Activated CD8-positive, alpha-beta memory T cell treated with anti-CD3 and anti-CD28 coated beads, Interleukin-2, amount 50 U/mL, for 1 hour (primary cell): ENCODE data around the gene IPMK.
"Not testable (repeated sequence)": the region's sequence is repeated elsewhere in the genome, so short reads cannot be mapped to it uniquely, and the experiment has no call there.

ENCODE experiments used
- DNase-seq: peaks from one replicate; pipeline ENCODE4 v3.0.0-alpha.2; 2020; ENCODE audit errors: extremely low read depth

The IPMK gene

DNA sequence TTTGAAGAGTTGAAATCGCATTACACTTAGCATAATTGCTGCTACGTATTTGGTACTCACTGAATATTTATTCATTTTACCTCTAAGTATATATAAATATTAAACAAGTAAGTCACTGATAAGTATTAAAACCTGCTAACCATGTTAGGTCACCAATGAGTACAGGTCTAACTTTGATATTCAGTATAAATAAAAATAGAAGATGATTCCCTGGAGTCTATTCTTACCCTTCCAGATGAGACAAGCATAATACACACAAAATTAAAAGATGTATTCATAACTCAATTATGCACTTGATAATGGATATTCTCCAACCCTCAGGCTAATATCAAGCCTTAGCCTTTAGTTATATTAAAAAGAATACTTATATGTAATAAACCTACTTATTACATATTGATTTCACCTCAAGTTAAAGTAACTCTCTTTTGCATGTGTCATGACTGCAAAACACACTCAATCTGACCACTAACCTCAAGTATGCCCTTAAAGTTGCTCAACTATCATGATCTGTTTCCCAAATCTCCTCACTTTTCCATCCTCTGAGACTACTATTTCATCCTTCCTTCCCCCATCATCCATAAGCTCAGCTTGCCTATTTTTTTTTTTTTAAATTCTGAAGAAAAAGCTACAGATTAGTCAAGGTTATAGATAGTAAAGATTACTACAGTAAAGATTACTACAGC is 46.8 kb downstream of the IPMK start:
- DNase-seq, result no peak

DNA sequence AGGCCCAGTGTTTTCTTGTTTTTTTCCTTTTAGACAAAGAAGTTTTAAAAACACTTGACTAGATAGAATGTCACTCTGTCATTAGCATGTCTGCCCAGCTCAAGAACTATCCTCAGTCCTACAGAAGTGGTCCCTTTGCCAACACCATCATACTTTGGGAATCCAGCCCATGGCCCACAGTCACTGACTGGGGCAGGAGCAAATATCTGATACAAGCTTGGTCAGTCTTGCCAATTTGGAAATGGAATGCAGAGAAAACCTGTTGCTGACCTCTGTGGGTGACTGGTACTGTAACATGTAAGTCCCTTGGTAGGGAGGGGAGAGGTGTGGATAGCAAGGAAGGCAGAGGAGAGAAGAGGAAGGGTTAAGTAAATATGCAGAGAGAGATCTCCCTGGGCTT is 47.8 kb downstream of the IPMK start:
- no peak for DNase-seq

DNA sequence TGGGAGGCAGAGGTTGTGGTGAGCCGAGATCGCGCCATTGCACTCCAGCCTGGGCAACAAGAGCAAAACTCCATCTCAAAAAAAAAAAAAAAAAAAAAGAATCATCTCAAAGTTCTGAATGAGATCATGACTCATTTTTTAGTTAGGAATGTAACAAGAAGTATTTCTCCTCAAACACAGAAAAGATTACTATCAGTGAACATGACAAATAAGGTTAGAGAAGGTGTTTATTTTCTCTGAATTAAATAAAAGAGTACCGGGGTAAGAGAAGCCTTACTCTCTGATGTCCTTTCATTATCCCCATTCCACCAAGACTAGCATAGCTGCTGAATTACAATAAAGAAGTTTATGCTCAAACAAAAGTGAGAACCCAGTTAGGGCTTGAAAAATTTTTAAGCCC is 50.1 kb downstream of the IPMK start:
- no peak for DNase-seq

DNA sequence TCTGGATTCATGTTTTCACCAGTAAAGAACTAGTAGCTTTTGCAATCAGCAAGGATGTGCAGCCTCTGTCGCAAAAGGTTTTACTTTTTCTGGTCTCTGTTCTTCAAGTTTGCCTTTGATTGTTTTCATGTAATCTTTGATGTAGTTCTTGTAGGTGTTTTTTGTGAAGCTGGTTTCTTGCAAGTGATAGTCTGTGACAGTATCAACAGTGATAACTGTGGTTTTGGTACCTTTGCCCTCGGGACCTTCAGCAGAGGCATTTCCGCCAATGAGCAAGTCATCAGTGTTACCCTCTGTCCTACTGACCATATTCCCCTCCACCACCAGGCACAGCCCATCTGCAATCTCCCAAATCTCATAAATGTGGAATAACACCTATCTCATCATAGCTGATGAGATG is 55.1 kb downstream of the IPMK start:
- no peak for DNase-seq

DNA sequence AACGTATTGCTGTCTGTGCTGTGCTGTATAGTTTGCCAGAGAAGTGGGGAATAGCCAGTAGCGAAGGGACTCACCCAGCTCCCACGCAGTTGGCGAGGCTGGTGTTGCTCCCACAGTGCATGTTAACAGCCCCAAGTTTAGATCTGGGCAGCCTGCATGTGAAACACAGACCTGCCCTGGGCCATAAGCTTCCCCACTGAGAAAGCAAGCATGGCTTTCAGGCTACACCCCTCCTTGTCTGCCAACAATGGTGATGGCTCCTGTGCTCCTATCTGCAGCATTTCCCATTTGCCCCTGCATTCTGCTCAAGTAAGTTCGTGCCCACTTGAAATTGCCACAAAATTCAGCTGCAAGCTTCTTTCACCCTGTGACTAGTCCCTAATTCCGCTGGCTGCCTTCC is 57.5 kb downstream of the IPMK start:
- no peak for DNase-seq

DNA sequence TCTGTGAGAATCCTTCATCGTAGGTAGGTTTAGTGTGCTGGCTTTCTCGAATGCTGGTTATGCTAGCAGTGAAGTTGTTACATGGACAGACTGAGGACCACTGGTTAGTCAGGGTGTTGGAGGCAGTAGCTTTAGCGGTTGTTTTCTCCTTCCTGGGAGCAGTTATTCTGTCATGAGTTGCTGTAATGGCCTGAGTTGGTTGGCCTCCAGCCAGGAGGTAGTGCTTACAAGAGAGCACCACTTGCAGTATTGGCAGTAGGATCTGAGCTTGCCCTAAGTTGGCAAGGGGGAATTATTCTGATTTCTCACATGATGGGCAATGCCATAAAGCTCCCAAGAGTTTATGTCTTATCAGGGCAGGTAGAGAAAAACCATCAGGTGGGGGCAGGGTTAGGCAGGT is 58.0 kb downstream of the IPMK start:
- no peak for DNase-seq

DNA sequence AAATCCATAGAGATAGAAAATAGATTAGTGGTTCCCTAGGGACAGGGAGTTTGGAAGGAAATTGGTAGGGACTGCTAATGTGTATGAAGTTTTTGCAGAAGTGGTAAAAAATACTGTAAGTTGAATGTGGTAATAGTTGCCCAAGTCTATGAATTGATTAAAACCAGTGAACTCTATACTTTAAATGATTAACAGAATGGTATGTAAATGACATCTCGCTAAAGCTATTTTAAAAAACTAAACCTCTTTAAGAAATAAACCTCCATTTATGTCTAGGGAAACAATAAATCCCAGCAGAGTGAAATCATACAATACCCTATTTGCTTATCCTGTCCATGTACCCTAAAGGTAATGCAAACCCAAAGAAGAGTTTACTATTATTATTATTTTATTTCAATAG is 61.4 kb downstream of the IPMK start:
- no peak for DNase-seq

DNA sequence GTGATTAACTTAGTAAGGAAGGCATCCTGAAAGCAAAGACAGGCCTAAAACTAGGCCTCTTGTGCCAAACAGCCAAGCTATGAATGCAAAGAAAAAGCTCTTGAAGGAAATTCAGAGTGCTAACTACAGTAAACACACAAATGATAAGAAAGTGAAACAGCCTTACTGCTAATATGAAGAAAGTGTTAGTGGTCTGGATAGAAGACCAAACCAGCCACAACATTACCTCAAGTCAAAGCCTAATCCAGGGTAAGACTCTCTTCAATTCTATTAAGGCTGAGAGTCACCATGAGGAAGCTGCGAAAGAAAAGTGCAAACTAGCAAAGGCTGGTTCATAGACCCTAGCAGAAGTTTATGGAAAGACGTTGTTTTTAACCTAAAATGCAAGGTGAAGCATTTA is 66.0 kb downstream of the IPMK start:
- no peak for DNase-seq

DNA sequence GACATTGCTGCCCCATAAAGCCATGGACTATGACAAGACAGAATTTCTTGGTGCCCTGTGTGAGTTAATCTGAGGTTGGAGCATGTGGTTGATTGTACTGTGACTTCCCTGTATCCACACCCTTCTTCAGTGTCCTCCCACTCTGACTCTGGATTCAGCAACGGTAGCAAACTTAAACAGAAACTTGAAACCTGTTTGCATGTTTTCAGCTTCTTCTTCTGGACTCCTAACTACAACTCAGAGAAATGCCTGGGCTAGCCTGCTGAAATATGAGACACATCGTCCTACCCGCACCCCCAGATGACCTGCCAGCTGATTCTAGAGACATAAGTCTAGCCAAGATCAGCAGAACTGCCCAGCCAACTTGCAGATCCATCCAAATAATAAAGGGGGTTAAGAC is 78.4 kb downstream of the IPMK start:
- no peak for DNase-seq

DNA sequence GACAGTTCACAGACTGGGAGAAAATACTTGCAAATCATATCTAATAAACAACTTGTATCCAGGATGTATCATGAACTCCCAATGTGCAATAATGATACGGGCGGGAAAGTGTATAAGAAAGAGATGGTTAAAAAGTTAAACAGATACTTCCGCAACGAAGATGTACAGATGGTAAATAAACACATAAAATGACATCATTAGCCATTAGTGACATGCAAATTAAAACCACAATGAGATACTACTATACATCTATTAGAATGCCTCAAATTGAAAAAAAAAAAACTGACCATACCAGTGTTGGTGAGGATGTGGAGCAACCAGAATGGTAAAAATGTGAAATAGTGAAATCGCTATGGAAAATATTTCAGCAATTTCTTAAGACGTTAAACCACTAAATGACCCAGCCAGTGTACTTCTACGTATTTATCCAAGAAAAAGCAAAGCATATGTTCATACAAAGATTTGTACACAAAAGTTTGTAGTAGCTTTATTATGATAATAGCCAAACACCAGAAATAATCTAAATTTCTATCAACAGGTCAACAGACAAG is 83.5 kb downstream of the IPMK start:
- no peak for DNase-seq

DNA sequence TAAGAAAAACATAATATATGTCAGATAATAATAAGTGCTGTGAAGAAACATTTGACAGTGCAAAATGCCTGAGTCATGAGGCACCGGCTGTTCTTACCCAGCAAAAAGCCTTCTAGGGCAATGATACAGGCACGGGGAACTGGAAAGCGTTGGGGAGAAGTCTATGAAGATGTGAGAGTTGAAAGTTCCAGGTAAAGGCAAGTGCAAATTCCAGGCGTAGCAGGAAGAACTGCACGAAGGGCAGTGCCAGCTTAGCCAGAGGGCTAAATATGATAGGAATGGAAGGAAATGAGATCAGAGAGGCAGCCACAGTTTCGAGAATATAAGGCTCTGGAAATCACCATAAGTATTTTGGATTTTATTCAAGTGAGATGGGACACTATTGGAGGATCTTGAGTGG is 87.0 kb downstream of the IPMK start:
- no peak for DNase-seq

DNA sequence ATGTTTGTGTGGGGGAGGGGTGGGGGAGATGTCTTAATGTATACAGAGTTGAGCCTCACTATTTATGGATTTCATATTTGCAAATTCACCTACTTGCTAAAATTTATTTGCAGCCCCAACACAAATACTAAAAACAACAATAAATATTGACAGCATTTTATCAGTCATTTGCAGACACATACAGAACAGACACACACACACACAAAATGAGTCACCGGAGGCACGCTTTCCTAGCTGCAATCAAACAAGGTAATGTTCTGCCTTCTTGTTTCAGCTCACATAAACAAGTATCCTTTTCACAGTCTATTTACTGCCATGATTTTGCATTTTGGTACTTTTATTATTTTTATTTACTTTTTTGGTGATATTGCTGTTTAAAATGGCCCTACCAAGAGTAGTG is 88.5 kb downstream of the IPMK start:
- DNase-seq, result no peak

DNA sequence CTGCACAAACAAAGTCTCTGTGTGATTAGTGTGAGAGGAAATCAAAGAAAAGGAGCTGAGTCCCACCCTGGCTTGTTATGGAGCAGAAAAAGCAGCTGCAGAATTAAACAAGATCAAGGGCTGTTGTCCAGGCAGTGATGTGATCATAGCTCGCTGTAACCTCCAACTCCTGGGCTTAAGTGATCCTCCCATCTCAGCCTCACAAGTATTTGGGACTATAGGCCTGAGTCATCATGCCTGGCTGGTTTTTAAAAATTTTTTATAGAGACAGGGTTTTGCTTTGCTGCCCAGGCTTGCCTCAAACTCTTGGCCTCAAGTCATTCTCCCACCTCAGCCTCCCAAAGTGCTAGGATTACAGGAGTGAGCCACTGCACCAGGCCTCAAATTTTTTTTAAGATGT is 88.9 kb downstream of the IPMK start:
- DNase-seq, result no peak

DNA sequence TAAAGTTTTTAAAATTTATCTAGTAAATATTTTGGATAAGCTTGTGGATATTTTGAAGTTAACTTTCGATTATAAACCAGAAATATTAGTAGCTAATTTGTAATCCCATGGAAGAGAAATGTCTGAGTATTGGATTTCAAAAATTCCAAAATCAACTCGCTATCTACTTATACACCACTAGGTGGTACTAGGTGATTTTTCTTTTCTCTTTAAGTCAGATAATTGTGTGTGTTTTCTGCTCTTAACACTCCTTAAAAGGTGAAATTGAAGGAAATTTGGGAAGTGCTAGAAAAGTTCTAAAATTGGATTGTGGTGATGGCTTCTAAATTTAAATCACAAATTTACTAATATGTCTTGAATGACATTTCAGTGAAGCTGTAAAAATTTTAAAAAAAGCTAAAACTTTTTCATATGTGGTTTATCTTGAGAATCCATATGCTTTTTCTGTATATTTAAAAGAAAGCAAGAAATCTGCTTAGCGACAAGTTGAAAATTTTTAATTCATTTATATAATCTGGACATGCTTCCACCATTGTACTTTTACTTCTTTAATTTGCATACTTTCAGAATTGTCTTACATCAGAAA is 90.2 kb downstream of the IPMK start:
- DNase-seq, result no peak

DNA sequence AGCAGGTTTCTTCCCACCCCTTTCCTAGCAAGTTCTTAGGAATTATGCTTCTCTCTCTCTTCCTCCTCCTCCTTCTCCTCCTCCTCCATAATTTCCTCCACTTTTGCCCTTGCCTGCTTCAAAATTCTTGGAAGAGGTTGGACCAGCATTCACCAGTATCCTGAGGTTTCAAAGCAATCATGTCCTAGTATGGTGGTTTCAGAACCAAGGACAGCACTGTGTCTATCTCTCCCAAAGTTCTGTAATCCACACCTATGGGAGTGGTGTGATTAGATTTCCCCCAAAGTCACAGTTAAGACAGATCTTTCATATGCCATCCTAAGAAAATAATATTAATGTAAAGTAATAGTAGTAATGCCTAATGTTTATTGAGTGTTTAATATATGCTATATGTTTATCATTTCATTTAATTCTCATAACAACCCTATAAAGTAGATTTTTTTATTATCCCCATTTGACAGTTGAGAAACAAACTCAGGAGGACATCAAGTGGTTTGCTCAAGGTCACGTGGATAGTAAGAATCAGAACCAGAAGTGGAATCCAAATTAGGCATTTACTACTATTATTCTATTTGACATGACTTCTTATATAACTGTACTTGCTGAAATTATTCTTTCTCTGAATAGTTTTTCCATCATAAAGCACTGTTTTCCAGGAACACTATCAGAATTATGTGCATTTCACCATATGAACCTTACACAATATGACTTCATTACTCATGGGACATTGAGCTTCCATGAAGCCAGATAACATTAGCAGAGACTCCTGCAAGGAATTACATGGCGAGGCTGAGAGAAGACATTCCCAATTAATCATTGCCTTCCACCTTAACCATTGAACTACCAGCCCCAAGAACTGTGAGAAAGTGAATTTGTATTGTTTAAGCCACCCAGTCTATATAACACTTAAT is 91.4 kb downstream of the IPMK start:
- DNase-seq, result no peak

DNA sequence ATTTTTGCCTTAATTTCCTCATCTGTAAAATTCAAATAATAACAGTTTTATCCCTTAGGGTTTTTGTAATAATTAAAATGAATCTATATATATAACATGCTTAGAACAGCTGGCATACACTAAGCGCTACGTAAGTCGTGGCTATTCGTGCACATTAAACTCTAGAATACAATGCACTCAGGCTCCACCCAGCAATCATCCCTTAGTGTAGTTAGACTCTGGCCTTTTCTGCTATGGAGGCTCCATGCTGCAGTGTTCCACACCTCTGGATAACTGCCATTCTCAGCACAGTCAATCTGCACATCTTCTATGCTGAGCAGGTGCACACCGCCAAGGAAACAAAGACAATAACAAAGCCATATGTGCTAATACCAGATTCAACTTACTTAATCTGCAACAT is 92.9 kb downstream of the IPMK start:
- no peak for DNase-seq

DNA sequence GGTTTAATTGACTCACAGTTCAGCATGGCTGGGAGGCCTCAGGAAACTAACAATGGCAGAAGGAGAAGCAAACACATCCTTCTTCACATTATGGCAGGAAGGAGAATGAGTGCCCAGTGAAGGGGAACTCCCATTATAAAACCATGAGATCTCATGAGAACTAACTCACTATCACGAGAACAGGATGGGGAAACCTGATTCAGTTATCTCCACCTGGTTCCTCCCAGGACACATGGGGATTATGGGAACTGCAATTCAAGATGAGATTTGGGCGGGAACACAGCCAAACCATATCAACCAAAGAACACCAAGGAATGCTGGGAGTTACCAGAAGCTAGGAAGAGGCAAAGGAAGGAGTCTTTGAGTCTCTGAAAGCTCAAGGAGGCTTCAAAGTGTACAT is 94.3 kb downstream of the IPMK start:
- no peak for DNase-seq

DNA sequence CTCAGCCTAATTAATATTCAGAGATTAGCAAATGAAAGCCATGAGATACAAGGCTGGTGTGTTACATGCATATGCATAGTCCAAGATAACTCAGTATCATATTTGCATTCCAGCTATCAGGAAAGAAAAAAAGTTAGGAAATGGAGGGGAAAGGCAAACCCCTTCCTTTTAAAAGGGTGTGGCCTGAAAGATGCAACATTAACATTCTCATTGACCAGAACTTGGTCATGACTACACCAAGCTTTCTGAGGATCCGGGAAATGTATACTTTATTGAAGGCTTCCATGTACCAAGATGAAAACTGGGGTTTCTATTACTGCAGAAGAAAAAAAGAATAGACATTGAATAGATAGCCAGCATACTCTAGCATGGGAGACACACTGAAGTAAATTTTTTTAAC is 96.5 kb downstream of the IPMK start:
- DNase-seq, result no peak

DNA sequence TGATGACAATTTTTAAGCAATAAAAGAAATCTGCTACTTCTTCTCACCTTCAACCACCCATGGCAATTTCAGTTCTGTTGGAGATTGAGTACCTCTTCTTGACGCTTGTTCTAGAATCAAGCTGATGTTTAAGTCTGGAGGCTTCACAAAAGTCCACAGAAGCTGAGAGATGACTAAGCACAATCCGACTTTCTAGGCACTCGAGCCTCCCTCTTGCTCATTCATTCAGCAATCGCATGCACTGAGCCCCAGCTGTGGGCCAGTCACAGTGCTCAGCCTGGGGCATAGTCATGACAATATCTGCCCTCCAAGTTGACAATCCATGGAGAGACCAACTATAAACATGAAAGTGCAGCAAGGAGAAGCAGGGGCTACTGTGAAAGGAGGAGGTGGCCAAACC is 103.2 kb downstream of the IPMK start:
- no peak for DNase-seq

DNA sequence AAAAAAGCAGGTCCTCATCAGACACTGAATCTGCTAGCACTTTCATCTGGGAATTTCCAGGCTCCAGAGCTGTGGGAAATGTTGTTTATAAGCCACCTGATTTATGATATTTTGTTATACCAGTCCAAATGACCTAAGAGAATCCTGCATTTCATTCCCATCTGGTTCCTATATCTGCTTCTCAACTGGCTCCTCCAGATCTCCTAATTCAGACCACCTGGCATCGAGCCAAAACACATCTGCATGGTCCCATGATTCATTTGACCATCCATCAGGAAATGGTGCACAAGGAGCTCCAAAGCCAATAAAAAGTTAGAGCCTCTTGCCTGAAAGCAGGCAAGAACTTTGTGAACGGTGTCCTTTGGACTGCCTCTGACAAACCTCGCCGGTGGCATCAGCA is 108.9 kb downstream of the IPMK start:
- DNase-seq, result no peak

DNA sequence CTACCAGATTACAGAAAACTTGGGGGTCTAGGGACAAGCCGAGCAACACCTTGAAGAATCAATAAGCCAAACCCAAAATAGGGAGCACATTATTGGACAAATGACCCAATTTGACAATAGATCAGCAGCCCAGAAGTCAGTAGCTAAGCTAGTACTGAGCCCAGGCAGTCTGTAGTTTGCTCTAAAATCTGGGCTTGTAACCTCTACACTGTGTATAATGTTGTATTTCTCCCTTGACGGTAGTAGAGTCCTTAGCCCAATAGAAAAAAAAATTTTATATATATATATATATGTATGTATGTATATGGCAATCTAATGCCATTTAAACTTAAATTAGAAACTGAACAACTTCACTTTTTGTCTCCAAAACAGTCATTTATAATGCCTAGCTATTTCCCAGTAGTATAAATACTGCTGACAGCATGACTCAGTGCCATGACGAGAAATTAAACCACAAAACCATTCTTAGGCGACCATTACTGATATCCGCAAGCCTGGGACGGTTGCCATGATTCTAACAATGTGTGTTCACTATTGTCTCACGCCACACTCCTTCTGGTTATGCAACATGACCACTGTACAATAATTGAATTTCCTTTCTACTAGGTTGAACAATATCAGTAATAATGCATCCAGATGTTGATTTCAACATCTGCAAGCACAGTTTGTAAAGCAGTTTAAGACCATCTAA is 110.5 kb downstream of the IPMK start:
- DNase-seq, result no peak

DNA sequence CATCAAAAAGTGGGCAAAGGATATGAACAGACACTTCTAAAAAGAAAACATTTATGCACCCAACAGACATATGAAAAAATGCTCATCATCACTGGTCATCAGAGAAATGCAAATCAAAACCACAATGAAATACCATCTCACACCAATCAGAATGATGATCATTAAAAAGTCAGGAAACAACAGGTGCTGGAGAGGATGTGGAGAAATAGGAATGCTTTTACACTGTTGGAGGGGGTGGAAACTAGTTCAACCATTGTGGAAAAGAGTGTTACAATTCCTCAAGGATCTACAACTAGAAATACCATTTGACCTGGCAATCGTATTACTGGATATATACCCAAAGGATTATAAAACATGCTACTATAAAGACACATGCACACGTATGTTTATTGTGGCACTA is 111.8 kb downstream of the IPMK start:
- not testable (repeated sequence) for DNase-seq
